IMR-90 (cell line): ENCODE data around the gene DUSP2. TPM values are rescaled to one million over a fixed set of nuclear protein-coding genes. Genes with fewer than 3 reads are reported as not detected.

ENCODE experiments used
- ATAC-seq: fragments of 200-7000 bp; cut with Tn5 transposase; 2 replicates; pipeline ENCODE4 v1.9.1; 2020; ENCODE audit warnings: low read depth, mild to moderate bottlenecking, moderate library complexity
- BruUV-seq: library from RNA; stranded (reverse); fragments of 400-500 nt; replicated peaks from 2 replicates; lab custom pipeline; 2021; lab: Mats Ljungman, UMichigan
- CTCF ChIA-PET: fragments of 300-600 bp; formaldehyde crosslinking; extraction: SDS; loops from one replicate; lab custom pipeline; 2021; ENCODE audit warnings: antibody characterized with exemption; lab: Yijun Ruan, JAX
- POLR2A ChIA-PET: fragments of 300-600 bp; sonication (Branson Sonifier 250); formaldehyde crosslinking; loops from one replicate; lab custom pipeline; 2022; ENCODE audit warnings: antibody characterized with exemption; ENCODE audit not compliant: unreplicated experiment; lab: Charles Lee
- DNase-seq: peaks from one replicate; pipeline ENCODE4 v3.0.0; 2013
- H2AFZ ChIP-seq: replicated peaks from 2 replicates; pipeline ENCODE3; 2013; ENCODE audit warnings: low read length, mild to moderate bottlenecking; ENCODE audit not compliant: poor library complexity
- H2AK5ac ChIP-seq: 2 replicates; pipeline ENCODE4 v1.6.1; 2013; ENCODE audit warnings: low read depth, low read length, inconsistent platforms
- H2AK9ac ChIP-seq: replicated peaks from 2 replicates; pipeline ENCODE3; 2013; ENCODE audit warnings: mild to moderate bottlenecking, low read depth, low read length, moderate library complexity; ENCODE audit not compliant: poor library complexity
- H2BK120ac ChIP-seq: 2 replicates; pipeline ENCODE4 v1.6.1; 2013; ENCODE audit warnings: low read depth, low read length, inconsistent platforms
- H2BK15ac ChIP-seq: 3 replicates; pipeline ENCODE4 v1.6.1; 2013; ENCODE audit warnings: low read depth, low read length, inconsistent platforms
- H2BK20ac ChIP-seq: 2 replicates; pipeline ENCODE4 v1.6.1; 2013; ENCODE audit warnings: low read depth, mild to moderate bottlenecking, inconsistent platforms, low read length, moderate library complexity
- H2BK5ac ChIP-seq: 2 replicates; pipeline ENCODE4 v1.6.1; 2013; ENCODE audit warnings: mild to moderate bottlenecking, low read depth, low read length, inconsistent platforms; ENCODE audit not compliant: poor library complexity, severe bottlenecking
- H3K14ac ChIP-seq: replicated peaks from 2 replicates; pipeline ENCODE4 v1.6.1; 2013; ENCODE audit warnings: low read depth, low read length, inconsistent platforms
- H3K18ac ChIP-seq: 2 replicates; pipeline ENCODE4 v1.6.1; 2013; ENCODE audit warnings: low read depth, low read length, control low read depth
- H3K23ac ChIP-seq: 2 replicates; pipeline ENCODE4 v1.6.1; 2013; ENCODE audit warnings: low read depth, low read length, inconsistent platforms
- H3K27ac ChIP-seq: 2 replicates; pipeline ENCODE4 v1.5.1; 2013; ENCODE audit warnings: mild to moderate bottlenecking, control low read depth, low read length; ENCODE audit not compliant: insufficient read depth
- H3K27me3 ChIP-seq: 2 replicates; pipeline ENCODE4 v1.6.1; 2013; ENCODE audit warnings: low read length; ENCODE audit not compliant: control insufficient read depth, insufficient read depth
- H3K36me3 ChIP-seq: 2 replicates; pipeline ENCODE4 v1.6.1; 2013; ENCODE audit warnings: low read length, mixed read lengths; ENCODE audit not compliant: control insufficient read depth, insufficient read depth
- H3K4ac ChIP-seq: 2 replicates; pipeline ENCODE4 v1.6.1; 2013; ENCODE audit warnings: low read depth, low read length, inconsistent platforms
- H3K4me1 ChIP-seq: 2 replicates; pipeline ENCODE4 v1.6.1; 2013; ENCODE audit warnings: low read length, mixed read lengths; ENCODE audit not compliant: control insufficient read depth, insufficient read depth
- H3K4me2 ChIP-seq: 2 replicates; pipeline ENCODE4 v1.6.1; 2013; ENCODE audit warnings: low read depth, mild to moderate bottlenecking, control low read depth, low read length, moderate library complexity
- H3K4me3 ChIP-seq: 2 replicates; pipeline ENCODE4 v1.5.1; 2013; ENCODE audit warnings: low read depth, mild to moderate bottlenecking, control low read depth, low read length, moderate library complexity; ENCODE audit not compliant: insufficient read depth
- H3K56ac ChIP-seq: 2 replicates; pipeline ENCODE4 v1.6.1; 2013; ENCODE audit warnings: low read length, inconsistent platforms; ENCODE audit not compliant: insufficient read depth; ENCODE audit errors: extremely low read depth
- H3K79me1 ChIP-seq, 2 experiments: 2 replicates each; pipeline ENCODE4 v1.6.1; 2013; ENCODE audit warnings: low read length in 2 of 2, inconsistent platforms in 1 of 2, low read depth in 1 of 2
- H3K9ac ChIP-seq: 2 replicates; pipeline ENCODE4 v1.6.1; 2013; ENCODE audit warnings: low read depth, low read length, control low read depth
- H3K9me1 ChIP-seq: 2 replicates; pipeline ENCODE4 v1.6.1; 2013; ENCODE audit warnings: low read length, inconsistent platforms; ENCODE audit not compliant: insufficient read depth
- H3K9me3 ChIP-seq: 2 replicates; pipeline ENCODE4 v1.6.1; 2013; ENCODE audit warnings: low read length; ENCODE audit not compliant: control insufficient read depth, insufficient read depth
- H4K20me1 ChIP-seq: 2 replicates; pipeline ENCODE4 v1.6.1; 2013; ENCODE audit warnings: low read length, inconsistent platforms; ENCODE audit not compliant: insufficient read depth
- H4K5ac ChIP-seq: 2 replicates; pipeline ENCODE4 v1.6.1; 2013; ENCODE audit warnings: mild to moderate bottlenecking, low read depth, low read length, control low read depth
- H4K8ac ChIP-seq, 2 experiments: 2 replicates each; pipeline ENCODE4 v1.6.1; 2013; ENCODE audit warnings: low read depth in 2 of 2, low read length in 2 of 2, control low read depth in 1 of 2, inconsistent platforms in 1 of 2
- H4K91ac ChIP-seq: 2 replicates; pipeline ENCODE4 v1.6.1; 2013; ENCODE audit warnings: low read depth, low read length, inconsistent platforms; ENCODE audit not compliant: insufficient read depth
- BHLHE40 ChIP-seq: fragments of 150-350 bp; IDR thresholded peaks from 2 replicates; pipeline ENCODE4 v1.6.1; 2016; ENCODE audit warnings: mild to moderate bottlenecking, low read depth, low read length
- CEBPB ChIP-seq: IDR thresholded peaks from 2 replicates; pipeline ENCODE4 v1.6.1; 2012; ENCODE audit warnings: low read depth, low read length, improper control_type of control experiment
- CHD1 ChIP-seq: IDR thresholded peaks from 2 replicates; pipeline ENCODE4 v1.6.1; 2012; ENCODE audit warnings: low read depth, low read length, improper control_type of control experiment
- FOS ChIP-seq: fragments of 150-350 bp; IDR thresholded peaks from 2 replicates; pipeline ENCODE4 v1.6.1; 2016; ENCODE audit warnings: low read depth, low read length
- MAFK ChIP-seq: IDR thresholded peaks from 2 replicates; pipeline ENCODE4 v1.6.1; 2012; ENCODE audit warnings: low read depth, low read length, improper control_type of control experiment
- MAZ ChIP-seq: IDR thresholded peaks from 2 replicates; pipeline ENCODE4 v1.6.1; 2012; ENCODE audit warnings: low read depth, mild to moderate bottlenecking, low read length, improper control_type of control experiment, moderate library complexity, borderline replicate concordance
- MXI1 ChIP-seq: IDR thresholded peaks from 2 replicates; pipeline ENCODE4 v1.6.1; 2012; ENCODE audit warnings: low read depth, mild to moderate bottlenecking, low read length, moderate library complexity, borderline replicate concordance
- NFE2L2 ChIP-seq: fragments of 150-350 bp; IDR thresholded peaks from 2 replicates; pipeline ENCODE4 v1.6.1; 2016; ENCODE audit warnings: low read depth, mild to moderate bottlenecking, low read length
- POLR2A ChIP-seq: IDR thresholded peaks from 2 replicates; pipeline ENCODE4 v1.6.1; 2012; ENCODE audit warnings: mild to moderate bottlenecking, low read depth, low read length
- RAD21 ChIP-seq: IDR thresholded peaks from 2 replicates; pipeline ENCODE4 v1.6.1; 2012; ENCODE audit warnings: low read length, improper control_type of control experiment
- RCOR1 ChIP-seq: IDR thresholded peaks from 2 replicates; pipeline ENCODE4 v1.6.1; 2012; ENCODE audit warnings: mild to moderate bottlenecking, low read length, improper control_type of control experiment; ENCODE audit not compliant: insufficient replicate concordance
- RFX5 ChIP-seq: IDR thresholded peaks from 2 replicates; pipeline ENCODE4 v1.8.0; 2012; ENCODE audit warnings: low read depth, mild to moderate bottlenecking, low read length, moderate library complexity
- SMC3 ChIP-seq: fragments of 150-350 bp; IDR thresholded peaks from 2 replicates; pipeline ENCODE4 v1.6.1; 2016; ENCODE audit warnings: low read depth, mild to moderate bottlenecking, antibody characterized with exemption, low read length, moderate library complexity
- WGBS, 2 experiments: methylation state at CpG; one replicate each; pipeline versions ENCODE4 v1.1.5 to v1.1.7; 2013; ENCODE audit warnings: missing lambda C conversion rate in 2 of 2; ENCODE audit not compliant: insufficient read length in 1 of 2; ENCODE audit errors: extremely low coverage in 2 of 2; 5-methylcytosine and 5-hydroxymethylcytosine counted together
- dilution Hi-C: fragments of 300-500 bp; cut with HindIII; formaldehyde crosslinking; loops from one replicate; pipeline ENCODE4 v1.14.3; 2018; ENCODE audit warnings: low sequenced_read_pairs; ENCODE audit not compliant: unreplicated experiment
- in situ Hi-C: fragments of 300-500 bp; cut with MboI; formaldehyde crosslinking; loops from 3 replicates; pipeline ENCODE4 v1.14.3; 2019; ENCODE audit warnings: low sequenced_read_pairs, inconsistent platforms, mixed read lengths
- intact Hi-C: fragments of 100-400 bp; cut with micrococcal nuclease; formaldehyde crosslinking; loops from 2 replicates; pipeline ENCODE4 v1.10.0; 2022
- polyA plus RNA-seq, 3 experiments: library from polyadenylated mRNA; depleted of rRNA; stranded (reverse); fragments of >200 nt; gene quantifications; 2 replicates each; pipeline ENCODE4 v1.2.3, GENCODE V29; 2012; ENCODE audit warnings: low replicate concordance in 1 of 3
- total RNA-seq: library from RNA; depleted of rRNA; stranded (reverse); fragments of >200 nt; gene quantifications from 2 replicates; pipeline ENCODE4 v1.2.3, GENCODE V29; 2012
- TF ChIP-seq, protein P1 (sequence below): fragments of 150-350 bp; IDR thresholded peaks from 2 replicates; pipeline ENCODE4 v1.6.1; 2016; ENCODE audit warnings: low read depth, mild to moderate bottlenecking, low read length, moderate library complexity, borderline replicate concordance
- TF ChIP-seq, protein P2 (sequence below): conservative IDR thresholded peaks from 2 replicates; pipeline ENCODE4 v1.5.1; 2012; ENCODE audit warnings: mild to moderate bottlenecking, low read depth, low read length, improper control_type of control experiment

Gene DUSP2
- total and polyA plus RNA-seq, 2 of the 4 experiments (the other 2 are of a cell fraction): 1.8 to 3.8 TPM

DNA sequence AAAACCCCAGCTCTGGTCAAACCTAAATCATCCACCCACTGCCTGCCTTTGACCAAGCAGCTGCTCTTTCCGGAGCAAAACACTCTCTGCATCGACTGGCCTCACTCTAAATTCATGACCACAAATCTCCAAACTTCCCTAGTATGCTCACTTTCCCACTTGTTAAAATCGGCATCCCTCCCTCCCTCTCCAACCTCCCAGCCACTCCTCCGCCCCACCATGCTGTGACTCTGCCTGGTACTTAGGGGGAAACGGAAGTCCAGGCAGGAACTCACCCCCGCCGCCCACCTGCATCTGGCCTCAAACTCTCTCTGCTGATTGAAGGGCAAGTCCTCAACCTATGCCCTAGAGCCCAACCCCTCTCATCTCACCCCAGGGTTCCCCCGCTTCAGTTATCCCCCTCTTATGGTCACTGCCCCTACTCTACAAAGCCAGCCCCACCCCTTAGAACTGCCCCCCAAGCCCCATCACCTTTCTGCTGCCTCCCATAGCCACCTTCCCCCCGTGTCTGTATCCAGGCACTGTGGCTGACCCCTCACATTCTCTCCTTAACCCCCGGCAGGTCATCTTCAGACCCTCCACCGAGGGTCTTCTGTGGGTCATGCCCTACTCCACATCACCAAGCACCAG, 25.0 kb downstream of the DUSP2 start:
- Histone ChIP-seq H3K4me3 (no peak overlapping the region), H2AK9ac (no peak overlapping the region), H2AFZ (no peak overlapping the region), H3K9ac (no peak overlapping the region), H3K9me1 (no peaks in the 10 kb centered on the region), H3K14ac (no peak overlapping the region), H3K4me1 (peaks cover 2% of the 10 kb centered on the region; the same call in 1 of the 2 replicates), H3K9me3 (no peaks in the 10 kb centered on the region; the same call in 1 of the 2 replicates), H3K4me2 (no peak overlapping the region), H4K8ac (no peak overlapping the region), H3K36me3 (no peaks in the 10 kb centered on the region), H2BK120ac (no peak overlapping the region), H3K27ac (no peak overlapping the region), H4K20me1 (0 out of 2 replicates have a peak, but pooled peaks cover 4% of the 10 kb centered on the region), H2AK5ac (no peak overlapping the region), H3K18ac (no peak overlapping the region), H2BK20ac (no peak overlapping the region), H3K79me1 (no peaks in the 10 kb centered on the region), H3K23ac (no peak overlapping the region), H4K5ac (no peak overlapping the region), H3K4ac (no peak overlapping the region), H2BK5ac (no peak overlapping the region), H2BK15ac (no peak overlapping the region), H3K56ac (no peak overlapping the region), H3K27me3 (peaks cover 90% of the 10 kb centered on the region), H4K91ac (no peak overlapping the region)
- dilution Hi-C loops: no loop called here
- in situ Hi-C loops: loop anchor here (25.0 kb wide), 1 partner anchor 108 kb away; no protein-coding TSS in a partner anchor
- POLR2A ChIA-PET: no interaction called here
- ATAC-seq: no peak
- CTCF ChIA-PET: no interaction called here
- no TSS peak for BruUV-seq
- DNase-seq: no peak
- intact Hi-C loops: no loop called here
- TF ChIP-seq RCOR1 (no peak), MAZ (no peak), POLR2A (no peak), CHD1 (no peak), RAD21 (no peak), BHLHE40 (no peak), NFE2L2 (no peak), MXI1 (no peak), CEBPB (no peak), SMC3 (no peak), FOS (no peak), MAFK (no peak), RFX5 (no peak)
- TF ChIP-seq, protein P1, sequence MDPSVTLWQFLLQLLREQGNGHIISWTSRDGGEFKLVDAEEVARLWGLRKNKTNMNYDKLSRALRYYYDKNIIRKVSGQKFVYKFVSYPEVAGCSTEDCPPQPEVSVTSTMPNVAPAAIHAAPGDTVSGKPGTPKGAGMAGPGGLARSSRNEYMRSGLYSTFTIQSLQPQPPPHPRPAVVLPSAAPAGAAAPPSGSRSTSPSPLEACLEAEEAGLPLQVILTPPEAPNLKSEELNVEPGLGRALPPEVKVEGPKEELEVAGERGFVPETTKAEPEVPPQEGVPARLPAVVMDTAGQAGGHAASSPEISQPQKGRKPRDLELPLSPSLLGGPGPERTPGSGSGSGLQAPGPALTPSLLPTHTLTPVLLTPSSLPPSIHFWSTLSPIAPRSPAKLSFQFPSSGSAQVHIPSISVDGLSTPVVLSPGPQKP: no peak
- TF ChIP-seq, protein P2, sequence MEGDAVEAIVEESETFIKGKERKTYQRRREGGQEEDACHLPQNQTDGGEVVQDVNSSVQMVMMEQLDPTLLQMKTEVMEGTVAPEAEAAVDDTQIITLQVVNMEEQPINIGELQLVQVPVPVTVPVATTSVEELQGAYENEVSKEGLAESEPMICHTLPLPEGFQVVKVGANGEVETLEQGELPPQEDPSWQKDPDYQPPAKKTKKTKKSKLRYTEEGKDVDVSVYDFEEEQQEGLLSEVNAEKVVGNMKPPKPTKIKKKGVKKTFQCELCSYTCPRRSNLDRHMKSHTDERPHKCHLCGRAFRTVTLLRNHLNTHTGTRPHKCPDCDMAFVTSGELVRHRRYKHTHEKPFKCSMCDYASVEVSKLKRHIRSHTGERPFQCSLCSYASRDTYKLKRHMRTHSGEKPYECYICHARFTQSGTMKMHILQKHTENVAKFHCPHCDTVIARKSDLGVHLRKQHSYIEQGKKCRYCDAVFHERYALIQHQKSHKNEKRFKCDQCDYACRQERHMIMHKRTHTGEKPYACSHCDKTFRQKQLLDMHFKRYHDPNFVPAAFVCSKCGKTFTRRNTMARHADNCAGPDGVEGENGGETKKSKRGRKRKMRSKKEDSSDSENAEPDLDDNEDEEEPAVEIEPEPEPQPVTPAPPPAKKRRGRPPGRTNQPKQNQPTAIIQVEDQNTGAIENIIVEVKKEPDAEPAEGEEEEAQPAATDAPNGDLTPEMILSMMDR: no peak
- 50% methylated on average over 4 of the region's 11 CpGs; no CpG with 5 or more reads in 1 of the 2 experiments for WGBS, 2 experiments
